A549 treated with dexamethasone at 1 μM for 4 hours (cell line): ENCODE results near the gene PPIH. TPM values are rescaled to one million over a fixed set of nuclear protein-coding genes. Genes with fewer than 3 reads are reported as not detected.

Source experiments
- total RNA-seq: library from RNA; stranded (reverse); fragments of 200-300 nt; extraction: Qiagen RNA extraction; gene quantifications from 5 replicates; pipeline ENCODE4 v1.2.3, GENCODE V29; 2022

Gene PPIH
- total RNA-seq, result 58.4 to 75.0 TPM (median 61.8 TPM) in 5 replicates

DNA sequence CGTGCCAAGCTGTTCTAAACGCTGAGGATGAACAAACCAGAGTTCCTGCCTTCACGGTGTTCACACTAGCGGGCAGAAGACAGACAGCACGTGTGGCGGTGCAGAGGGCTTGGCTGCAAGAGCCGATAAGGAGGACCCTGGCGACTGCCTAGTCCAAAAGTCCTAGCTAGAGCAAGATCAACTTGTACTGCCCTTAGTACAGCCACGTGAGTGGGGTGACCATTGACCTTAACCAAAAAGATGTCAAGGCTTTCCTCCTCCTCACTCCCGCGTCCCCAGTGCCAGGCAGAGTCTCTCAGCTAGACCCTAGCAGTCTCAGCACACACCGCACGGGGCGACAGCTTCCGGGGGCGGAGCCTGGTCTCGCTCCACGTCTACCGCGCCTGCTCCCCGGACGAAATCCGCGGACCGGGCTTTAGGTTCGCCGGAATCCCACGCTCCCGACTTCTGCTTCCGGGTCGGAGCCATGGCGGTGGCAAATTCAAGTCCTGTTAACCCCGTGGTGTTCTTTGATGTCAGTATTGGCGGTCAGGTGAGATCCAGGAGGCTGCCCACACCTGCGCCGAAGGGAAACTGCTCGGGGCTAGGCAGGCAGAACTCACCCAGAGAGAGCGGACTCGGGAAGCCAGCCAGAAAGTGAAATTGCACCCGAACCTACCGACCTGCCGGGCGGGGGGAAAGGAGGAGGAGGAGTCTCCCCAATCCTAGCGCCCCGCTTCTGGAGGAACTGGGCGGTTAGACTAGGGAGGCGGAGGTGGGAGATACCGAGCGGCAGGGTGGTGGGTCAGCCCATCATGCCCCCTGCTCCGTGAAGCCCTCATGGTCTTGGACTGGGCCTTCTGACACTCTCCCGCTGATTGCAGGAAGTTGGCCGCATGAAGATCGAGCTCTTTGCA lies at the start of gene PPIH:
PPIH (plus strand) TSS at position 443 of the 896 bp plus-strand sequence; CDS start at position 467, 24 bp downstream.

DNA sequence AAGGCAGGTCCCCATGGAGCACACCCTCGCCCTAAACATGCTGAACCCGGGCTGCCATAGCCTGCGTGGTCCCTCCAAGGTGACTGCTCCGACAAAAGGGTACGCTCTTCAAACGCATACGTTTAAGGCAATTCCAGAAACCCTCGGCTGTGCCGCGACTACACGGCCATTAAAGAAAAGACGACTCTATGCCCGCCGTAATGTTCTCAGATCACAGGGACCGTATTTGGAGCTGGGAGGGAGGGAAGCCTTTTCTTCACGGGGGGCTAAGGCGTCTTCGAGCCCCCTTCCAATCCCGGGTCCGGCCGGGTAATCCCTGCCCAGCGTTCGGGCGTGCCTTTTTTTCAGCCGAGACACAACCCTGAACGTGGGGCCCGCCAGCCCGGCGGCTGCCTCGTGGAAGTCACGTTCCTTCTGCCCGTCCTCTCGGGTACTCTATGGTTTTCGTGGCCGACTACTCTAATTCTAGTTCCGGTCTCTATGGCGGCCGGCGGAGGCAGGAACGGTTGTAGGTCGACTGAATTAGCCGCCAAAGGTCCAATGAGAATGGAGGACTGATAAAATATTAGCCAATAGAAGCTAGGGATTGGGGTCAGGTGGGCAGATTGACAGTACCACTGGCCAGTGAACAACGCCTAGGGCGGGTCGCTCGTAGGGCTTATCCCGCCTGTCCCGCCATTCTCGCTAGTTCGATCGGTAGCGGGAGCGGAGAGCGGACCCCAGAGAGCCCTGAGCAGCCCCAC lies 23.7 kb downstream of the PPIH start, which contains the start of gene YBX1:
YBX1 (plus strand) TSS at position 678 of the 743 bp plus-strand sequence. CDS start 148 bp downstream, outside the sequence.

Other genes with a start within 250 kb of the PPIH start
- 0.27 to 0.69 TPM (median 0.39 TPM) in 5 replicates for gene ZMYND12, start 202.4 kb upstream of the PPIH start, total RNA-seq
- gene PPCS, start 201.9 kb upstream of the PPIH start, total RNA-seq, result 35.7 to 43.2 TPM (median 37.4 TPM) in 5 replicates
- 0.23 to 1.5 TPM (median 0.56 TPM) in 5 replicates for gene CCDC30, start 195.1 kb upstream of the PPIH start, total RNA-seq
- 759 to 914 TPM (median 874 TPM) in 5 replicates for gene YBX1, start 24.0 kb downstream of the PPIH start, total RNA-seq
- gene CLDN19, start 81.8 kb downstream of the PPIH start, total RNA-seq, result not detected in 5 replicates
- gene P3H1, start 108.6 kb downstream of the PPIH start, total RNA-seq, result 21.6 to 33.8 TPM (median 29.0 TPM) in 5 replicates
- 2.1 to 5.9 TPM (median 3.3 TPM) in 5 replicates for gene C1orf50, start 108.8 kb downstream of the PPIH start, total RNA-seq
- 0.05 to 0.11 TPM (median 0.08 TPM) in 5 replicates for gene TMEM269, start 126.6 kb downstream of the PPIH start, total RNA-seq
- 3.5 to 4.6 TPM (median 4.2 TPM) in 5 replicates for gene ERMAP, start 158.7 kb downstream of the PPIH start, total RNA-seq
- gene SVBP, start 159.0 kb downstream of the PPIH start, total RNA-seq, result 12.3 to 15.8 TPM (median 13.7 TPM) in 5 replicates
- 6.7 to 8.2 TPM (median 7.4 TPM) in 5 replicates for gene ZNF691, start 188.2 kb downstream of the PPIH start, total RNA-seq